Right lobe of liver (tissue), 4 donors: ENCODE results near the gene DLEC1.

Experiments used
- CTCF ChIP-seq, 4 donors: fragments of 200-600 bp in 3 of 4; fragments of 450-650 bp in 1 of 4; IDR thresholded peaks; one replicate each; pipeline versions ENCODE4 v1.5.1 to v1.8.0; 2016 to 2022; ENCODE audit warnings: antibody characterized with exemption in 4 of 4, mild to moderate bottlenecking in 2 of 4
- POLR2A ChIP-seq: fragments of 450-650 bp; IDR thresholded peaks from one replicate; pipeline ENCODE4 v1.6.1; 2017; ENCODE audit warnings: antibody characterized with exemption, mild to moderate bottlenecking
- donor health status: DM: no; HTN: no; CAD: no.
- donor health status: DM: no; HTN: no; CAD: no.
- donor health status: DM: no; HTN: yes; CAD: no.

DNA sequence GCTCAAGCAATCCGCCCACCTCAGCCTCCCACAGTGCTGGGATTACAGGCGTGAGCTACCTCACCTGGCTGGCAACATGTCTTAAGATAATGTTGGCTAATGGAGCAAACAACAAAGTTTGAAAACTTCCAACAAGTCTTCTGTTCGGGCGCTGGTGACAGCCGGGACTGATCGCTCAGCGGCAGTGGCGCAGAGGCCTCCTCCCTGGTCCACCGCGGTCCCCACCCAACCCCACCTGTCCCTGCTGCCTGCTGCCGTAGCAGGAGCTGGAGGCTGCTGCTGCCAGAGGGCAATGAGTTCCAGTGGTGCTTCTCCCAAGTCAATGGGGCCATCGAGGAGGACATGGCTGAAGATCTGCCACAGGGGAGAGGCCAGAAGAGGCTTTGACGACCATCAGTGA lies 12.1 kb downstream of the DLEC1 start:
- no peak for TF ChIP-seq POLR2A
- TF ChIP-seq CTCF (IDR thresholded peaks at IDR 0.05): no peak
